Measurements from ENCODE around the gene BTBD16.

Gene BTBD16

DNA sequence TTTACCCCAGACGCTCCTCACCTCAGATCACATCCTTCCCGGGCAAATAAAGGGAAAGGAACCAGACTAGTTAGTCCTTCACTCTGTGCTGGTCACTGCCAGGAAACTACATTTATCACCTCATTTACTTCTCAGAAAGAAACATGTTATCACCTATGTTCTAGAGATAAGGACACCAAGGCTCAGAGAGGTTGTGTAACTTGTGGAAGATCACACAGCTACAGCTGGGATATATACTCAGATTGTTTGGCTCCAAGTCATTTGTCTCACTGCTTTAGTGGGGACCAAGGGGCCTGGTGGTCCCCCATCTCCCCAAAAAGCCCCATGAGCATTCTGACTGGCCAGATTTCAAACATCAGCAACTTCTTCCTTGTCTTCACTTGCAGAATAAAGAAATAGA lies 17.5 kb upstream of the BTBD16 start:
- Histone ChIP-seq H3K9me3 (no peaks in the 10 kb centered on the region), H3K4me3 (ENCODE audit: low read depth in 1 of 2, low read length in 1 of 2) (no peak overlapping the region), H3K36me3 (no peaks in the 10 kb centered on the region), H3K27me3 (peaks cover 2% of the 10 kb centered on the region), H3K4me1 (ENCODE audit: control insufficient read depth in 1 of 2, insufficient read depth in 1 of 2, low read depth in 1 of 2, low read length in 1 of 2) (no peaks in the 10 kb centered on the region), H3K27ac (no peak overlapping the region)
- TF ChIP-seq, protein P1, sequence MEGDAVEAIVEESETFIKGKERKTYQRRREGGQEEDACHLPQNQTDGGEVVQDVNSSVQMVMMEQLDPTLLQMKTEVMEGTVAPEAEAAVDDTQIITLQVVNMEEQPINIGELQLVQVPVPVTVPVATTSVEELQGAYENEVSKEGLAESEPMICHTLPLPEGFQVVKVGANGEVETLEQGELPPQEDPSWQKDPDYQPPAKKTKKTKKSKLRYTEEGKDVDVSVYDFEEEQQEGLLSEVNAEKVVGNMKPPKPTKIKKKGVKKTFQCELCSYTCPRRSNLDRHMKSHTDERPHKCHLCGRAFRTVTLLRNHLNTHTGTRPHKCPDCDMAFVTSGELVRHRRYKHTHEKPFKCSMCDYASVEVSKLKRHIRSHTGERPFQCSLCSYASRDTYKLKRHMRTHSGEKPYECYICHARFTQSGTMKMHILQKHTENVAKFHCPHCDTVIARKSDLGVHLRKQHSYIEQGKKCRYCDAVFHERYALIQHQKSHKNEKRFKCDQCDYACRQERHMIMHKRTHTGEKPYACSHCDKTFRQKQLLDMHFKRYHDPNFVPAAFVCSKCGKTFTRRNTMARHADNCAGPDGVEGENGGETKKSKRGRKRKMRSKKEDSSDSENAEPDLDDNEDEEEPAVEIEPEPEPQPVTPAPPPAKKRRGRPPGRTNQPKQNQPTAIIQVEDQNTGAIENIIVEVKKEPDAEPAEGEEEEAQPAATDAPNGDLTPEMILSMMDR (IDR thresholded peaks at IDR 0.05), result no peak

DNA sequence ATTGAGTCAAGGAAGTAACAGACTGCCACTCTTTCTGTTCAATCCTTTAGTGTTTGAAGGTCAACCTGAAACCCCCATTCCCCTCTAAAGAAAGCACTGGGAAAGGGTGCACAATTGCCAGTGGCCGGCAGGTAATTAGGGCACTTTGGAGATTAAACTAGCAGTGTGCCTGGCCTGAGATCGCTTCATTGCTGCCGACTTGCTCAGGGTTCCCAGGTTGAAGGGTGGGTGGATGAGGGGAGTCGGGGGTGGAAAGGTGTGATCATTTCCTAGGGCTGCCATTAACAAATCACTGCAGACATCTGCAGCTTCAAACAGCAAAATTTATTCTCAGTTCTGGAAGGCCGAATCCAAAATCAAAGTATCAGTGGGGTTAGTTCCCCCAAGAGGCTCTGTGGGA lies 16.3 kb upstream of the BTBD16 start:
- Histone ChIP-seq H3K4me3 (ENCODE audit: low read depth in 1 of 2, low read length in 1 of 2) (no peak overlapping the region), H3K27ac (no peak overlapping the region), H3K9me3 (no peaks in the 10 kb centered on the region), H3K27me3 (peaks cover 7% of the 10 kb centered on the region), H3K36me3 (no peaks in the 10 kb centered on the region), H3K4me1 (ENCODE audit: control insufficient read depth in 1 of 2, insufficient read depth in 1 of 2, low read depth in 1 of 2, low read length in 1 of 2) (no peaks in the 10 kb centered on the region)
- TF ChIP-seq, protein P1 (IDR thresholded peaks at IDR 0.05), result no peak

DNA sequence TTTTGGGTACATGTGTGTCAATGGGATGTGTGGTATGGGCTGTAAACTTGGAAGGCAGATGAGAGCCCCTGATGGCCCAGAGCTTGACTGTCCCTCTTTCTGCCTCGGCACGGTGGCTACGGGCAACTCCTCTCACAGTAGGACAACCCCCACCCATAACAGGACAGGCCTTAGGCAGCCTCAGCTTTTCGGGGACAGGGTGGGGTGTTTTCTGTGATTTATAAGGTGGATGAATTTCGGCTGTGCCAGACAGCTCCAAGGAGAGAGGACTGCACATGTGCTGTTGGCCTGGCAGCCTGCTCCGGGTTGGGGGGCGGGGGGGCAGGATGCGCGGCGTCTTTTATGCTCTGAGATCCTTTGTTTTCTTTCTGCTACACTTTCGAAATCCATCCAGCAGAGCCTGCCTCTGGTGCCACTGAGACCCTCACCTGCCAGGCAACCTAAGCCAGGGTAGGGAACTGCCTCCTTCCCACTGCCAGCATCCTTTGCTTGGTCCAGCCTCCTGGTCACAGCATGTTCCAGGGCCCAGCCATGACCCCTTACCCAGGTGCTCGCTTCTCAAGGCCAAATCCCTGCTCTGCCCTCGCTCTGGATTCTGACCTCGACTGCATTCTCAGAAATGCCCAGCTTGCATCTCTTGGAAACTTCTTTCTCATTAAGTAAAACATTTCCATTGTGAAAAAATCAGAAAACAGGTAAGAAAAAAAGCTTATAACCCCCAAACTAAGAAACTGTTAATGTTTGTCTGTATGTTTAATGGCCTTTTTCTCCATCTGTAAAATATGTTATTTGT lies 15.4 kb upstream of the BTBD16 start:
- TF ChIP-seq, protein P1 (IDR thresholded peaks at IDR 0.05), result no peak
- no peaks in the 10 kb centered on the region for H3K4me1 ChIP-seq (ENCODE audit: control insufficient read depth in 1 of 2, insufficient read depth in 1 of 2, low read depth in 1 of 2, low read length in 1 of 2)
- H3K27me3 ChIP-seq, result peaks cover 7% of the 10 kb centered on the region
- no peaks in the 10 kb centered on the region for H3K36me3 ChIP-seq
- H3K9me3 ChIP-seq, result no peaks in the 10 kb centered on the region
- H3K4me3 ChIP-seq (ENCODE audit: low read depth in 1 of 2, low read length in 1 of 2), result no peak overlapping the region
- H3K27ac ChIP-seq, result no peak overlapping the region

DNA sequence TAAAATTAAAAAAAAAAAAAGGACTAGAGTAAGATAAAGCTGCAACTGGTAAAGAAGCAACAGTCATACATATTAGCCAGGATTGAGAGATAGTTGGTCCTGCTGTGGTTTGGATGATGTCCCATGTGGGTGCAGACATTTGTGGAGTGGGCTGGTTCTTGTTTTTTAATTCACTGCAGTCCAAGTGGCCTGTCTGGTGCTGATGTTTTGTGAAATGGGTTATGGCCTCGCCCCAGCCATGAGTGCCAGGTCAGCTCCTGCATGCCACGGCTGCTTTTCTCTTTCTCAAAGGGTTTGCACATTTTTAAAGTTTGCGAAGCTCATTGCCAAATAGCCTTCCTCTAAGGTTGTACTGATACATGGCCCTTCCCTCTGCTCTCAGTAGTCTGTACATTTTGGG lies 14.1 kb upstream of the BTBD16 start:
- H3K4me3 ChIP-seq (ENCODE audit: low read depth in 1 of 2, low read length in 1 of 2), result no peak overlapping the region
- TF ChIP-seq, protein P1 (IDR thresholded peaks at IDR 0.05), result no peak
- H3K36me3 ChIP-seq, result no peaks in the 10 kb centered on the region

DNA sequence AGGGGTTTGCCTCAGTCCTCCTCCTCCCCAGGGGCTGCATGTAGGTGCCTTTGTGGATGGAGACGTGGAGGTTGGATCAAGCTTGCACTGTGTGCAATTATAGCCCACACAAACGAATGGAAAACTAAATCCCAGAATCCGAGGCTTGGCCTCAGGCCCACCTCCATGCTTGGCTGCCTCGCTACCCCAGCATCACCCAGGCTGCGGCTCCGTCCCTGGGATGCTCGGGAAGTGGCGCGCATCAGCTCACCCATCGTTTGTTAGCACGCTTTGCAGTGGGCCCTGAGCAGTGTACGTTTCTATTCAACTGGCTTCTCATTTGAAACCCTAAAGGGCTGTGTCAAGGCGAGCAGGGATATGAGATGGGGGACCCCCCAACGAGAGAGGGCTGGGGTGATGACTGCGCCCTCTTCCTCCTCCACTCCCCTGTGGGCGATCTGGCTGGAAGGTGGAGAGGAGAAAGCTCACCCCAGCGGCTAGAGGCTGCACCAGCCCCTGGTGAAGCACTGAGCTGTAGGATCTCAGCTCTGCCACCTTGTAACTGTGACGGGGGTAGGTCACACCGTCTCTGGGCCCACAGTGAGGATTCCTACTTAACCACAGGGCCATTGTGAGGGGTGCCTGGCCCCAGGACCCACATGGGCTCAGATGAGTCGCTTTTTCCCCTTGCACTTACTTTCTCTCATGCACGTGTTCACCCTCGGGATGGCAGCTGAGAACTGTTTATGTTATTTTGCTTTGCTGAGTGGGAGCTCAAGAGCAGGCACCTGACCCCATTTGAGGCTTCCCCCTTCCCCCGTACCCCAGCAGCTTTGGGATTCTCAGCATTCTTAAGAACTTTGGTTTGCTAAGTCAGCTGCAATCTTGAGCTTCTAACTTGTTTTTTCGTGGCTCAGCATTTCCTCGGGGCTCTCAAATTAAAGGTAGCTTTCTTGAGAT lies 12.7 kb upstream of the BTBD16 start:
- H3K27me3 ChIP-seq, result peaks cover 7% of the 10 kb centered on the region
- no peaks in the 10 kb centered on the region for H3K36me3 ChIP-seq
- H3K4me1 ChIP-seq (ENCODE audit: control insufficient read depth in 1 of 2, insufficient read depth in 1 of 2, low read depth in 1 of 2, low read length in 1 of 2), result no peaks in the 10 kb centered on the region
- TF ChIP-seq, protein P1 (IDR thresholded peaks at IDR 0.05), result no peak
- no peaks in the 10 kb centered on the region for H3K9me3 ChIP-seq
- no peak overlapping the region for H3K27ac ChIP-seq
- H3K4me3 ChIP-seq (ENCODE audit: low read depth in 1 of 2, low read length in 1 of 2), result no peak overlapping the region

More for the DNA sequence above, 14.1 kb upstream of the BTBD16 start:
- no peak overlapping the region for H3K27ac ChIP-seq
- peaks cover 7% of the 10 kb centered on the region for H3K27me3 ChIP-seq
- no peaks in the 10 kb centered on the region for H3K9me3 ChIP-seq
- no peaks in the 10 kb centered on the region for H3K4me1 ChIP-seq (ENCODE audit: control insufficient read depth in 1 of 2, insufficient read depth in 1 of 2, low read depth in 1 of 2, low read length in 1 of 2)
